NB4 (cell line): Measurements from ENCODE around the gene CARF.

Source experiments
- DNase-seq: peaks from one replicate; pipeline ENCODE4 v3.0.0; 2010; ENCODE audit warnings: low read depth
- H3K4me3 ChIP-seq: one replicate; pipeline ENCODE4 v1.5.1; 2011; ENCODE audit warnings: mild to moderate bottlenecking, low read depth, low read length, moderate library complexity
- MYC ChIP-seq: IDR thresholded peaks from 2 replicates; pipeline ENCODE4 v1.6.1; 2011; ENCODE audit warnings: low read depth, low read length
- POLR2A ChIP-seq: IDR thresholded peaks from 2 replicates; pipeline ENCODE4 v1.6.1; 2011; ENCODE audit warnings: mild to moderate bottlenecking; ENCODE audit not compliant: insufficient read length; ENCODE audit errors: extremely low read depth
- TF ChIP-seq, protein P1 (sequence below): IDR thresholded peaks from one replicate; pipeline ENCODE4 v1.5.1; 2012; ENCODE audit warnings: low read depth, low read length
- TF ChIP-seq, protein P2 (sequence below): IDR thresholded peaks from 2 replicates; pipeline ENCODE4 v1.6.1; 2011; ENCODE audit warnings: low read depth, low read length

The CARF gene

DNA sequence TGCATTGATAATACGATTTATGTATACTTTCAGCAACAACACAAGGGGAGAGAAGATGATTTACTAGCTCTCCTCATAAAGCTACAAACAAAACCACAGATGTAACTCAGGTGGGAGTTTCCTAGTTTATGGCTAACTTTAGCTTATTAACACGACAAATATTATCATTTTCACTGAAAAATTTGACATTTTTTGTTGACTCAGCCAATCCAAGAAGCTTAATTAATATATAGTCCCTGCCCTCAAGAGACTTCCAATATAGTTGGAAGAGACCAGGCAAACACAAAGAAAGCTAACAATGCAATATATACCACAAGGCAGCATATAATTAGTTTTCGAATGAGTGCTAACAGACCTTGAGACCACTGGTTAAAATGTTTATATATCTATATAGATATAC is 1.4 kb upstream of the CARF start:
- no peak for DNase-seq
- TF ChIP-seq, protein P1, sequence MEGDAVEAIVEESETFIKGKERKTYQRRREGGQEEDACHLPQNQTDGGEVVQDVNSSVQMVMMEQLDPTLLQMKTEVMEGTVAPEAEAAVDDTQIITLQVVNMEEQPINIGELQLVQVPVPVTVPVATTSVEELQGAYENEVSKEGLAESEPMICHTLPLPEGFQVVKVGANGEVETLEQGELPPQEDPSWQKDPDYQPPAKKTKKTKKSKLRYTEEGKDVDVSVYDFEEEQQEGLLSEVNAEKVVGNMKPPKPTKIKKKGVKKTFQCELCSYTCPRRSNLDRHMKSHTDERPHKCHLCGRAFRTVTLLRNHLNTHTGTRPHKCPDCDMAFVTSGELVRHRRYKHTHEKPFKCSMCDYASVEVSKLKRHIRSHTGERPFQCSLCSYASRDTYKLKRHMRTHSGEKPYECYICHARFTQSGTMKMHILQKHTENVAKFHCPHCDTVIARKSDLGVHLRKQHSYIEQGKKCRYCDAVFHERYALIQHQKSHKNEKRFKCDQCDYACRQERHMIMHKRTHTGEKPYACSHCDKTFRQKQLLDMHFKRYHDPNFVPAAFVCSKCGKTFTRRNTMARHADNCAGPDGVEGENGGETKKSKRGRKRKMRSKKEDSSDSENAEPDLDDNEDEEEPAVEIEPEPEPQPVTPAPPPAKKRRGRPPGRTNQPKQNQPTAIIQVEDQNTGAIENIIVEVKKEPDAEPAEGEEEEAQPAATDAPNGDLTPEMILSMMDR: no peak
- TF ChIP-seq, protein P2, sequence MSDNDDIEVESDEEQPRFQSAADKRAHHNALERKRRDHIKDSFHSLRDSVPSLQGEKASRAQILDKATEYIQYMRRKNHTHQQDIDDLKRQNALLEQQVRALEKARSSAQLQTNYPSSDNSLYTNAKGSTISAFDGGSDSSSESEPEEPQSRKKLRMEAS: no peak
- TF ChIP-seq POLR2A: no peak
- no peak for TF ChIP-seq MYC
- peak overlapping the region; percentile 98 for H3K4me3 ChIP-seq

DNA sequence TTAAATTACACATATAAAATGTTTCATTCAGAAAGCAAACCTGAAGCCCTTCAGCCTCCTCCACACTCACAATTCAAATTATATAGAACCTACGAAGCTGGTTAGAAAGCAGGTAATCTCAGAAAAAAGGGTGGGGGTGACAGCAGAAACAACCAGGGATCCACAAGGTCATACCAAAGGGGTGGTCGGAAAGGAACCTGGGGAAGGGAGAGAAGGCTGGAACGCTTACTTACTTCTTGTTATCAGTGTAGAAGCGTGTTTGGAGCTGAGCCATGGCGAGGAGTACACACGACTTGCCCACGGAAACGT is 918 bp upstream of the CARF start:
- DNase-seq: no peak
- TF ChIP-seq, protein P1: no peak
- TF ChIP-seq POLR2A: no peak
- TF ChIP-seq, protein P2: no peak
- no peak for TF ChIP-seq MYC
- peak overlapping the region; percentile 98 for H3K4me3 ChIP-seq

DNA sequence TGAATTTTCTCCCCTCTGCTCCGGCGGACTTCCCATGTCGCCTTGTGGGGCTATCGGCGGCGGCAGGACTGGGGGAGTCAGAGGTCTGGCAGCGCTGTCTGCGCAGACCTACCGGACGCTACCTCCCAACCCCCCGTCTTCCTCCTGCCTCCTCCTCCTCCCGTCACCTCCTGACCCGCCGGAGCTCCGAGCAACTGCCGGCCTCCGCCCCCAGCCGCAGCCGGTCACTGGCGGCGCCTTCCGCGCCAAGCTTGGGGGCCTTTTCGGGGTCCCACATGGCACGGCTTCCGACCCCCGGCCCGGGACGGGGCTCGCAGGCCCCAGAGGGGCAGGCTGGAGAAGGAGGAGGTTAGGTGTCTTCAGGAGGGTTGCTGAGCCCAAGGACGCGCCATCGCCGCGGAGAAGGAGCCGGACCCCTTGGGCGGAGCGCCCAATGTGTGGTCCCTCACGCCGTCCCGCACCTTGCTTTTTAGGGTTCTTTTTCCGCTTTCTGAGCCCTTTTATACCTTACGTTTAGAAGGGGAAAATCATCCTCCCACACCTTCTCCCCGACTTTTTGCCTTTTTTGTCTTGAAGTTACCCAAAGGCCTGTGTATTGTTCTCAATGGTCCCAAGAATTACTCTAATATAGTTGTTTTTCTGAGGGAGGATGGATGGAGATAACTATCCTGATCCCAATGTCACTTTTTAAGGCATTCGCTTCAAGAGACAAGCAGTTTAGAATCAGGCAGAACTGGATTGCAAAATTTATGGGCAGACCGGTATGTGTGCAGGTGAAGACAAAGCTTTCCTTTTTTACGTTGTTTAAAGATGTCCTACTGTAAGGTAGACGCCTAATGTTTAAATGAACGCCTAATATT is 497 bp downstream of the CARF start:
- DNase-seq: peak; percentile 53
- H3K4me3 ChIP-seq: peak overlapping the region; percentile 98

DNA sequence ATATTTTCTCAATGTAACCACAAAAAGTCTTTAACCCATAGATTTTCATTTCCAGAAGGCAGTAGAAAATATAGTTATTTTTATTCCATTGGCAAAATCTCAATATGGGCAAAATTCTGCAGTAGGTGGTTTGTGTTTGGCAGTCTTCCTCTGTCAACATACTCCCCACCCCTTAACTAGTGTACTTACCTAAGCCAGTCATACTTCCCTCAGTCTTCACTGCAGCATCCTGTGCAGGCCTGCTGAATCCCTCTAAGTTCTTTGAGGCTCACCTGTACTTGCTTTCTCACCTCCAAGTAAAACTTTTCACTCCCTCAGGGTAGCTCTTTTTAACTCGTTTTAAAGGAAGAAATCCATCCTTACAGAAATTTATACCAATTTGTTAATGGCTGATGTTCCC is 6.8 kb downstream of the CARF start:
- DNase-seq: no peak
- H3K4me3 ChIP-seq: no peak overlapping the region
- TF ChIP-seq POLR2A: no peak
- TF ChIP-seq, protein P1: no peak
- TF ChIP-seq, protein P2: no peak
- no peak for TF ChIP-seq MYC

DNA sequence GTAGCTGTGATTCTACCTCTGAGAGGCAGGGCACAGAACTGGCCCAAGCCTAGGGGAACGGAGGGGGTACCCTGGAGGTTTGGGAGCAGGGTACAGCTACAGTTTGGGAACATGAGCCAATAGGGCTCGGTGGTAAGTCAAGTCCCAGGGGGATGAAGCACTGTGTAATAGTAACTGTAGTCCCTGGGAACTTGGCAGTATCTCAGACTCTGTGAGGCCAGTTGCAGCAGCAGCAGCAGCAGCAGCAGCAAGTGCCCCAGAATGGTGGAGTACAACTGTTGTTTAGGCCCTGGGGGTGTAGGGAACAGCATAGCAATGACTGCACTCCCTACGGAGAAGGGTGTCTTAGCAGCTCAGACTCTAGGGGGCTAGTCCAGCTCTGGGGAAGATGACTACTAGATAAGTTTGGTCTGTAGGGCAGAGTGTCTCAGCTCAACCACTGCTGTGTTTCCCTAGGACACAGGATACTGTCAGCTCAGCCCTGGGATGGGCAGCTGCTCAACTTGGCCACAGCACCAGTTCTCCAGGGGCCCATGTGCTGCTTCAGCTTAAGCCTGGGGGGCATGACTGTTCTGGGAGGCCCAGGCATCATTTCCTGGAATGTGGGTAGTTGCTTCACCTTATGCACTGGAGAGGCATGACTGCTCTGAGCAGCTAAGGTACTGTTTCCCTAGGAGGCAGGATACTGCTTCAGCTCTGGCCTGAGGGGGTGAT is 20.5 kb downstream of the CARF start:
- no peak for DNase-seq
- no peak for TF ChIP-seq POLR2A
- TF ChIP-seq, protein P1: no peak
- TF ChIP-seq, protein P2: no peak
- TF ChIP-seq MYC: no peak
- no peak overlapping the region for H3K4me3 ChIP-seq

DNA sequence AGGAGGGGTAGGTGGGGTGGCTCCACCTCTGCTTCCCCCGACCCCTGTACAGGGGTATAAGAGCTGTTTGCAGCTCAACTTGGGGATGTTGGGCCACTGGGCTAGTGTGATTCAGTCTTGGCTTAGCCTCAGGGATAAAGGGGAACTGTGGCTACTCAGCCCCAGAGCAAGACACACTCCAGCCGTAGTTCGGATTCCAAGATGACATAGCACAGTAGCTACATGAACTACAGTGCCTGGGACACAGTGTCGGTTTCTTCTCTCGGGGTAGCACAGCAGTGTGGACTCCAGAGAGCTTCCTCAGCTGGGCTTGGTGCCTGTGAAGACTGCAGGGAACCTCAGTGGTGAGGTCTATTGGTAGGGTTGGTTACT is 21.1 kb downstream of the CARF start:
- TF ChIP-seq POLR2A (no peak), MYC (no peak)
- TF ChIP-seq, protein P1: no peak
- TF ChIP-seq, protein P2: no peak
- H3K4me3 ChIP-seq: no peak overlapping the region
- no peak for DNase-seq
